PC-3 (cell line): Measurements from ENCODE around the gene KLHL13. TPM values are rescaled to one million over a fixed set of nuclear protein-coding genes. Genes with fewer than 3 reads are reported as not detected.

ENCODE experiments used
- ATAC-seq: fragments of 200-7000 bp; cut with Tn5 transposase; 2 replicates; pipeline ENCODE4 v1.9.1; 2020; ENCODE audit warnings: mild to moderate bottlenecking, moderate library complexity
- BruUV-seq: library from RNA; stranded (reverse); fragments of 400-500 nt; replicated peaks from 2 replicates; lab custom pipeline; 2021; lab: Mats Ljungman, UMichigan
- CTCF ChIA-PET: fragments of 300-600 bp; sonication (Branson Sonifier 250); formaldehyde crosslinking; loops from one replicate; lab custom pipeline; 2022; ENCODE audit warnings: antibody characterized with exemption; lab: Charles Lee
- POLR2A ChIA-PET: fragments of 300-600 bp; sonication (Branson Sonifier 250); formaldehyde crosslinking; loops from one replicate; lab custom pipeline; 2022; ENCODE audit warnings: antibody characterized with exemption; ENCODE audit not compliant: unreplicated experiment; lab: Charles Lee
- DNase-seq: peaks from one replicate; pipeline ENCODE4 v3.0.0-alpha.2; 2015
- H2AFZ ChIP-seq: fragments of 300-600 bp; sonication (generic); 2 replicates; pipeline ENCODE4 v1.6.0; 2016; ENCODE audit warnings: antibody characterized with exemption, low read length
- H3F3A ChIP-seq: fragments of 300-600 bp; sonication (generic); one replicate; pipeline ENCODE4 v1.6.0; 2017; ENCODE audit warnings: antibody characterized with exemption, low read length, control low read depth, mild to moderate bottlenecking; ENCODE audit not compliant: unreplicated experiment
- H3K27ac ChIP-seq: fragments of 300-600 bp; sonication (generic); 2 replicates; pipeline ENCODE4 v1.5.1; 2016; ENCODE audit warnings: mild to moderate bottlenecking, low read length
- H3K27me3 ChIP-seq: fragments of 300-600 bp; sonication (generic); 2 replicates; pipeline ENCODE4 v1.6.1; 2016; ENCODE audit warnings: low read length, mixed read lengths
- H3K36me3 ChIP-seq: fragments of 300-600 bp; sonication (generic); 2 replicates; pipeline ENCODE4 v1.6.1; 2016; ENCODE audit warnings: low read depth, mixed run types, low read length, mixed read lengths
- H3K4me1 ChIP-seq: fragments of 300-600 bp; sonication (generic); 2 replicates; pipeline ENCODE4 v1.5.1; 2016; ENCODE audit warnings: low read length; ENCODE audit not compliant: insufficient read depth
- H3K4me2 ChIP-seq: fragments of 300-600 bp; sonication (generic); 2 replicates; pipeline ENCODE4 v1.6.0; 2016; ENCODE audit warnings: low read length
- H3K4me3 ChIP-seq: fragments of 300-600 bp; sonication (generic); 2 replicates; pipeline ENCODE4 v1.5.1; 2016; ENCODE audit warnings: mild to moderate bottlenecking, low read length, mixed read lengths
- H3K79me2 ChIP-seq: fragments of 300-600 bp; sonication (generic); 2 replicates; pipeline ENCODE4 v1.6.1; 2017; ENCODE audit warnings: low read length, mixed read lengths
- H3K9ac ChIP-seq: fragments of 300-600 bp; sonication (generic); 2 replicates; pipeline ENCODE4 v1.6.0; 2016; ENCODE audit warnings: mild to moderate bottlenecking, low read length
- H3K9me2 ChIP-seq: fragments of 300-600 bp; sonication (generic); replicated peaks from 2 replicates; pipeline ENCODE4 v1.6.1; 2016; ENCODE audit warnings: mixed run types, low read length, mixed read lengths
- H3K9me3 ChIP-seq: fragments of 300-600 bp; sonication (generic); 2 replicates; pipeline ENCODE4 v1.6.1; 2016; ENCODE audit warnings: low read length, mixed read lengths
- H4K20me1 ChIP-seq: fragments of 300-600 bp; sonication (generic); 2 replicates; pipeline ENCODE4 v1.6.1; 2016; ENCODE audit warnings: low read length, mixed read lengths
- CTCF ChIP-seq: fragments of 300-600 bp; sonication (generic); conservative IDR thresholded peaks from 2 replicates; pipeline ENCODE4 v1.5.1; 2017; ENCODE audit warnings: antibody characterized with exemption, low read depth, mild to moderate bottlenecking, low read length
- EZH2 ChIP-seq: fragments of 300-600 bp; sonication (generic); IDR thresholded peaks from one replicate; pipeline ENCODE4 v1.6.1; 2017; ENCODE audit warnings: antibody characterized with exemption, mild to moderate bottlenecking, low read length; ENCODE audit not compliant: unreplicated experiment
- EZH2phosphoT487 ChIP-seq: fragments of 300-600 bp; sonication (generic); IDR thresholded peaks from 2 replicates; pipeline ENCODE4 v1.6.1; 2018; ENCODE audit warnings: mild to moderate bottlenecking, antibody characterized with exemption, low read length, borderline replicate concordance
- intact Hi-C: fragments of 100-400 bp; cut with micrococcal nuclease; formaldehyde crosslinking; loops from 2 replicates; pipeline ENCODE4 v1.9.0; 2023
- total RNA-seq: library from RNA; depleted of rRNA; stranded (reverse); fragments of >200 nt; gene quantifications from 2 replicates; pipeline ENCODE4 v1.2.3, GENCODE V29; 2014

The KLHL13 gene
- total RNA-seq, 1 experiment from 2014 or later: 4.0 TPM

DNA sequence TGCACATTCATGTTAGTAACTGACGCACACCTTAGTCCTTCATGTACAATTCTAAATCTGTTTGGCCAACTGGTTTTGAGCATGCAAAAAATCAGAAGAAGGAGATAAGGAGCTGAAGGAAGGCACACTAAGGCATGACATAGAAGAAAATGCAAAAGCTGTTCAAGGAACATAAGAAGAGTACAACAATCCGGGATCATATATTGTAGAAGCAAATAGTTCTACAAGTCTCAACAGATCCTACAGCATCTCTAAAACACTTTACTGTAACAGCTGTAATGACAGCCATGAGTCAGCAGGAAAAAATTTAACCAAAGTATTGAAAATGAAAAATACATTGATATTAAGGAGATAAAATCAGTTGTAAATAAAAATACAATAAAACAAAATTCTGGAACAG, 57.7 kb downstream of the KLHL13 start:
- no peaks in the 10 kb centered on the region for H3K27me3 ChIP-seq
- no peak overlapping the region for H3K4me2 ChIP-seq
- no peaks in the 10 kb centered on the region for H3K9me3 ChIP-seq
- ChIA-PET POLR2A (no interaction called here), CTCF (no interaction called here)
- intact Hi-C loops: no loop called here
- no peaks in the 10 kb centered on the region for H3K4me1 ChIP-seq
- no peaks in the 10 kb centered on the region for H3K9me2 ChIP-seq
- no peak overlapping the region for H2AFZ ChIP-seq
- TF ChIP-seq CTCF (no peak), EZH2phosphoT487 (no peak), EZH2 (no peak)
- H3K9ac ChIP-seq: no peak overlapping the region
- DNase-seq: no peak
- ATAC-seq: no peak
- no peak overlapping the region for H3K27ac ChIP-seq
- H3K36me3 ChIP-seq: no peaks in the 10 kb centered on the region
- H3K4me3 ChIP-seq: no peak overlapping the region
- no peaks in the 10 kb centered on the region for H3K79me2 ChIP-seq
- BruUV-seq: no TSS peak
- H4K20me1 ChIP-seq: no peaks in the 10 kb centered on the region
- H3F3A ChIP-seq: no peaks in the 10 kb centered on the region

GRCh38 chrX:118056870-118057269, 59.7 kb downstream of the KLHL13 start:
- CTCF ChIA-PET: no interaction called here

GRCh38 chrX:118049713-118050112, 66.9 kb downstream of the KLHL13 start:
- no peak overlapping the region for H3K27ac ChIP-seq
- no peaks in the 10 kb centered on the region for H3F3A ChIP-seq
- TF ChIP-seq CTCF (no peak), EZH2 (no peak), EZH2phosphoT487 (no peak)
- H4K20me1 ChIP-seq: no peaks in the 10 kb centered on the region
- H3K9ac ChIP-seq: no peak overlapping the region
- no peak overlapping the region for H3K4me2 ChIP-seq
- DNase-seq: peak; percentile 15
- no peaks in the 10 kb centered on the region for H3K4me1 ChIP-seq
- ATAC-seq: no peak
- H3K36me3 ChIP-seq: no peaks in the 10 kb centered on the region
- ChIA-PET POLR2A (no interaction called here), CTCF (no interaction called here)
- H3K9me2 ChIP-seq: no peaks in the 10 kb centered on the region
- H3K27me3 ChIP-seq: no peaks in the 10 kb centered on the region
- intact Hi-C loops: no loop called here
- no peaks in the 10 kb centered on the region for H3K79me2 ChIP-seq
- no TSS peak for BruUV-seq
- H3K4me3 ChIP-seq: no peak overlapping the region
- H3K9me3 ChIP-seq: no peaks in the 10 kb centered on the region
- H2AFZ ChIP-seq: no peak overlapping the region

More at GRCh38 chrX:118056870-118057269, 59.7 kb downstream of the KLHL13 start:
- TF ChIP-seq EZH2: no peak
- TF ChIP-seq EZH2phosphoT487: no peak
- TF ChIP-seq CTCF: no peak
- POLR2A ChIA-PET: no interaction called here
- Histone ChIP-seq H3K9me3 (no peaks in the 10 kb centered on the region), H3K4me1 (no peaks in the 10 kb centered on the region), H3K4me2 (no peak overlapping the region), H3K27me3 (no peaks in the 10 kb centered on the region), H4K20me1 (no peaks in the 10 kb centered on the region), H2AFZ (no peak overlapping the region), H3K9me2 (no peaks in the 10 kb centered on the region), H3K27ac (no peak overlapping the region), H3K4me3 (no peak overlapping the region), H3F3A (no peaks in the 10 kb centered on the region), H3K9ac (no peak overlapping the region), H3K36me3 (no peaks in the 10 kb centered on the region), H3K79me2 (no peaks in the 10 kb centered on the region)
- no peak for ATAC-seq
- intact Hi-C loops: no loop called here
- no peak for DNase-seq
- BruUV-seq: no TSS peak
